B cell (primary cell): Measurements from ENCODE around the gene CDC40. TPM values are rescaled to one million over a fixed set of nuclear protein-coding genes. Genes with fewer than 3 reads are reported as not detected.
A peak's percentile ranks its signal among the peaks of the same experiment; 100 is the strongest.
"Not testable (repeated sequence)": the region's sequence is repeated elsewhere in the genome, so short reads cannot be mapped to it uniquely, and the experiment has no call there.

Experiments used
- ATAC-seq: fragments of 200-7000 bp; cut with Tn5 transposase; one replicate; pipeline ENCODE4 v1.10.0; 2021; ENCODE audit warnings: low read depth, mild to moderate bottlenecking, moderate number of reproducible peaks, moderate library complexity
- CTCF ChIA-PET: fragments of 350-600 bp; sonication (Branson Sonifier 250); formaldehyde crosslinking; loops from one replicate; lab custom pipeline; 2021; ENCODE audit warnings: antibody characterized with exemption, inconsistent platforms; lab: Charles Lee
- POLR2A ChIA-PET: fragments of 350-600 bp; sonication (Branson Sonifier 250); formaldehyde crosslinking; loops from one replicate; lab custom pipeline; 2021; ENCODE audit warnings: antibody characterized with exemption; lab: Charles Lee
- DNase-seq: peaks from one replicate; pipeline ENCODE4 v3.0.0; 2013
- H2AFZ ChIP-seq: 2 replicates; pipeline ENCODE4 v1.6.1; 2012; ENCODE audit warnings: mild to moderate bottlenecking, low read depth, low read length; ENCODE audit not compliant: insufficient read depth, poor library complexity, severe bottlenecking
- H3K27ac ChIP-seq, 2 donors: 1 replicate in 1 of 2; 2 replicates in 1 of 2; pipeline ENCODE4 v1.5.1; 2012 to 2013; ENCODE audit warnings: low read length in 2 of 2, mild to moderate bottlenecking in 2 of 2, moderate library complexity in 1 of 2
- H3K27me3 ChIP-seq, 4 experiments: fragments of 200-600 bp in 1 of 4; sonication (generic) in 1 of 4; replicated peaks in 1 of 4; 1 replicate in 2 of 4; 2 replicates in 2 of 4; pipeline versions ENCODE4 v1.6.1 to v1.7.0; 2013 to 2016; ENCODE audit warnings: low read length in 3 of 4, mild to moderate bottlenecking in 2 of 4, mixed read lengths in 1 of 4, moderate library complexity in 1 of 4; ENCODE audit not compliant: insufficient read depth in 4 of 4, control insufficient read depth in 3 of 4; ENCODE audit errors: control extremely low read depth in 1 of 4
- H3K36me3 ChIP-seq, 2 experiments: replicated peaks in 1 of 2; 1 replicate in 1 of 2; 2 replicates in 1 of 2; pipeline versions ENCODE4 v1.6.1 to v1.7.1; 2013; ENCODE audit warnings: low read length in 1 of 2; ENCODE audit not compliant: insufficient read depth in 2 of 2, control insufficient read depth in 1 of 2; ENCODE audit errors: control extremely low read depth in 1 of 2, extremely low read depth in 1 of 2
- H3K4me1 ChIP-seq, 2 donors: fragments of 200-600 bp in 1 of 2; sonication (generic) in 1 of 2; 1 replicate in 1 of 2; 2 replicates in 1 of 2; pipeline versions ENCODE4 v1.5.1 to v1.6.1; 2013 to 2017; ENCODE audit warnings: low read length in 2 of 2; ENCODE audit not compliant: control insufficient read depth in 2 of 2, insufficient read depth in 2 of 2
- H3K4me2 ChIP-seq: replicated peaks from 2 replicates; pipeline ENCODE3; 2012; ENCODE audit warnings: mild to moderate bottlenecking, low read depth, low read length; ENCODE audit not compliant: poor library complexity, severe bottlenecking
- H3K4me3 ChIP-seq, 5 experiments: fragments of 200-600 bp in 1 of 5; sonication (generic) in 1 of 5; 1 replicate in 3 of 5; 2 replicates in 2 of 5; pipeline versions ENCODE4 v1.5.1 to v1.7.0; 2011 to 2016; ENCODE audit warnings: low read length in 4 of 5, mild to moderate bottlenecking in 4 of 5, low read depth in 2 of 5, control low read depth in 1 of 5, moderate library complexity in 1 of 5; ENCODE audit not compliant: insufficient read depth in 1 of 5; ENCODE audit errors: control extremely low read depth in 1 of 5, extremely low read depth in 1 of 5
- H3K79me2 ChIP-seq: fragments of 200-600 bp; sonication (generic); one replicate; pipeline ENCODE4 v1.6.0; 2016; ENCODE audit warnings: low read length; ENCODE audit not compliant: control insufficient read depth, insufficient read depth
- H3K9ac ChIP-seq: fragments of 200-600 bp; sonication (generic); 2 replicates; pipeline ENCODE4 v1.6.1; 2017; ENCODE audit warnings: mild to moderate bottlenecking, low read length, moderate library complexity
- H3K9me3 ChIP-seq, 3 donors: one replicate each; pipeline versions ENCODE4 v1.6.1 to v1.7.1; 2013; ENCODE audit warnings: low read length in 2 of 3; ENCODE audit not compliant: control insufficient read depth in 2 of 3, insufficient read depth in 1 of 3; ENCODE audit errors: control extremely low read depth in 1 of 3
- H4K20me1 ChIP-seq: 2 replicates; pipeline ENCODE4 v1.6.0; 2012; ENCODE audit warnings: mild to moderate bottlenecking, low read length; ENCODE audit not compliant: insufficient read depth, control insufficient read depth, poor library complexity, severe bottlenecking
- H3K27ac Mint-ChIP-seq: one replicate; pipeline ENCODE4 v1.8.0; 2021; ENCODE audit warnings: mixed read lengths
- H3K27me3 Mint-ChIP-seq: one replicate; pipeline ENCODE4 v1.8.0; 2021; ENCODE audit warnings: mixed read lengths
- H3K4me1 Mint-ChIP-seq: one replicate; pipeline ENCODE4 v1.8.0; 2021; ENCODE audit warnings: mixed read lengths
- H3K4me3 Mint-ChIP-seq: one replicate; pipeline ENCODE4 v1.8.0; 2021; ENCODE audit warnings: mixed read lengths
- H3K9me3 Mint-ChIP-seq: one replicate; pipeline ENCODE4 v1.8.0; 2022; ENCODE audit warnings: mixed read lengths; ENCODE audit not compliant: insufficient read depth
- EZH2 ChIP-seq: IDR thresholded peaks from 2 replicates; pipeline ENCODE4 v1.6.1; 2012; ENCODE audit warnings: borderline replicate concordance, low read depth, mild to moderate bottlenecking, moderate library complexity, low read length; ENCODE audit not compliant: insufficient read depth, poor library complexity, severe bottlenecking
- WGBS: methylation state at CpG from one replicate; pipeline ENCODE4 v1.1.5; 2013; ENCODE audit warnings: missing lambda C conversion rate; ENCODE audit not compliant: insufficient coverage; 5-methylcytosine and 5-hydroxymethylcytosine counted together
- intact Hi-C: fragments of 100-400 bp; cut with micrococcal nuclease; formaldehyde crosslinking; loops from one replicate; pipeline ENCODE4 v1.10.0; 2022
- polyA plus RNA-seq: library from polyadenylated mRNA; depleted of rRNA; stranded (reverse); fragments of >200 nt; gene quantifications from 2 replicates; pipeline ENCODE4 v1.2.3, GENCODE V29; 2012
- total RNA-seq, 2 donors: library from RNA; stranded (reverse); fragments of 120-200 nt in 1 of 2; gene quantifications; 1 replicate in 1 of 2; 2 replicates in 1 of 2; pipeline versions ENCODE4 v1.2.3 to v1.2.4, GENCODE V29; 2013 to 2022
- TF ChIP-seq, protein P1 (sequence below): fragments of 200-600 bp; IDR thresholded peaks from one replicate; pipeline ENCODE4 v1.8.0; 2022; ENCODE audit warnings: antibody characterized with exemption, mild to moderate bottlenecking

Gene CDC40
- total and polyA plus RNA-seq, 2 donors (not counting 1 experiment from before 2014, with no cell fraction given) = 12.7 to 52.4 TPM

DNA sequence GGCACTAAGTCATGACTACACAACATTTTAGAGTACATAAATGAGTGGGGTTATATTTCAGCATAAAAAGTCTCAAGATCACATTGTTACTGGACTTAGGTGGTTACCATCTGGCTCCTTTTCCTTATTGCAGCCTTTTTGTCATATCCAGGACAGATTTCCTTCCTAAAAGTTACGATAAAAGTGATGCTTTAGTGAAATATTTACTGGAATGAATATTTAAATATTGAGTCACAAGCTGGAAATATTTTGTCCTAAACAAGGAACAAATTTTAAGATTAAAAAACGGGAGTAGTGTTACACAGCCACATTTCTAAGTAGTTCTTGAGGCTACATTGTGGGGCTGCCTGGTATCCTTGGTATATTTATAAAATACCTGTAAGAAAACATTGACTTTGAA, 52.2 kb downstream of the CDC40 start:
- no peaks in the 10 kb centered on the region for H3K27me3 ChIP-seq
- no peaks in the 10 kb centered on the region for H3K9me3 Mint-ChIP-seq
- H3K4me3 Mint-ChIP-seq = no peak overlapping the region
- ChIA-PET POLR2A (no interaction called here), CTCF (no interaction called here)
- peak overlapping the region in 1 of 2 donors; percentile 45 for H3K27ac ChIP-seq
- no peak overlapping the region for H2AFZ ChIP-seq
- H3K36me3 ChIP-seq = peaks cover 8 to 21% of the 10 kb centered on the region in 2 experiments
- no peaks in the 10 kb centered on the region for H4K20me1 ChIP-seq
- peaks cover 6 to 7% of the 10 kb centered on the region in 2 donors for H3K4me1 ChIP-seq
- H3K4me1 Mint-ChIP-seq = peaks cover 12% of the 10 kb centered on the region
- DNase-seq = no peak
- intact Hi-C loops = no loop called here
- H3K79me2 ChIP-seq = no peaks in the 10 kb centered on the region
- no peak overlapping the region for H3K4me2 ChIP-seq
- H3K4me3 ChIP-seq = no peak overlapping the region
- no peak for ATAC-seq
- no peak overlapping the region for H3K27ac Mint-ChIP-seq
- no peaks in the 10 kb centered on the region for H3K9me3 ChIP-seq
- no peak for TF ChIP-seq EZH2
- no peaks in the 10 kb centered on the region for H3K27me3 Mint-ChIP-seq
- no CpG with 5 or more reads among the region's 2 CpGs for WGBS
- H3K9ac ChIP-seq = no peak overlapping the region

DNA sequence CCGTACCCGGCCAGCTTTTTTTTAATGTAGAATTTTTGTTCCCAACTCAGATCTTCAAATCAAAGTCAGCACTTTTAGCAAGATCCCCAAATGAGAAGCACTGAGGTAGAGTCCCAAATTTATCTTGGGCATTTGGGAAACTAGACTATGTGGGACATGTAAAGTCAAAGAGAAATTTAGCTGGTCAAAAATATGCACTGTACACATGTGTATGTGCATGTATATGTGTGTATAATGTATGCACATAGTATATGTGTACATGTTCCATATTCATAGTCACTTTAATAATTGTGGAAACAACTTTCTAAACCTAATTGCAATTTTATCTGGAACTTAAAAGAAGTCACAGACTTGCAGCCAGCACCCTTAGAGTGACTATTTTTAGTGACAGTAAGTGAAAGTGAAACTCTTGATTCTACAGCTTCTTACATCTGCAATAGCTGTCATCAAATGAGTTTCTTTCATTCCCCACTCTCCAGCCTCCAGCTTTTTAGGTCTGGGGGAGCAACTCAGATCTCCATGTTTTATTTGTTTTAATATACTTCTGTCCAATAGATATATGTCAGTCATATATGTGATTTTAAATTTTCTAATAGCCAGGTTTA, 53.6 kb downstream of the CDC40 start:
- Histone ChIP-seq H3K79me2 (no peaks in the 10 kb centered on the region), H3K4me1 (peaks cover 6 to 7% of the 10 kb centered on the region in 2 donors), H3K9me3 (no peaks in the 10 kb centered on the region), H4K20me1 (no peaks in the 10 kb centered on the region), H3K4me2 (peak overlapping the region; percentile 10), H3K4me3 (no peak overlapping the region), H2AFZ (no peak overlapping the region), H3K36me3 (peaks cover 4 to 17% of the 10 kb centered on the region in 2 experiments), H3K9ac (no peak overlapping the region), H3K27ac (peak overlapping the region; percentile 1 to 38), H3K27me3 (no peaks in the 10 kb centered on the region)
- H3K9me3 Mint-ChIP-seq = no peaks in the 10 kb centered on the region
- intact Hi-C loops = loop anchor here (1.0 kb wide), 1 partner anchor 54 kb away; the partner anchor contains the start of gene CDC40
- ATAC-seq (peak; percentile 41), DNase-seq (peak; percentile 46)
- 100% methylated on average over 2 of the region's 2 CpGs for WGBS
- CTCF ChIA-PET = interaction anchor here (0.9 kb wide), 1 partner anchor 28 kb away, joined by 3 read pairs; no protein-coding TSS in a partner anchor
- POLR2A ChIA-PET = no interaction called here
- no peak overlapping the region for H3K4me3 Mint-ChIP-seq
- peaks cover 12% of the 10 kb centered on the region for H3K4me1 Mint-ChIP-seq
- H3K27ac Mint-ChIP-seq = peak overlapping the region; percentile 63
- no peaks in the 10 kb centered on the region for H3K27me3 Mint-ChIP-seq
- TF ChIP-seq, protein P1, sequence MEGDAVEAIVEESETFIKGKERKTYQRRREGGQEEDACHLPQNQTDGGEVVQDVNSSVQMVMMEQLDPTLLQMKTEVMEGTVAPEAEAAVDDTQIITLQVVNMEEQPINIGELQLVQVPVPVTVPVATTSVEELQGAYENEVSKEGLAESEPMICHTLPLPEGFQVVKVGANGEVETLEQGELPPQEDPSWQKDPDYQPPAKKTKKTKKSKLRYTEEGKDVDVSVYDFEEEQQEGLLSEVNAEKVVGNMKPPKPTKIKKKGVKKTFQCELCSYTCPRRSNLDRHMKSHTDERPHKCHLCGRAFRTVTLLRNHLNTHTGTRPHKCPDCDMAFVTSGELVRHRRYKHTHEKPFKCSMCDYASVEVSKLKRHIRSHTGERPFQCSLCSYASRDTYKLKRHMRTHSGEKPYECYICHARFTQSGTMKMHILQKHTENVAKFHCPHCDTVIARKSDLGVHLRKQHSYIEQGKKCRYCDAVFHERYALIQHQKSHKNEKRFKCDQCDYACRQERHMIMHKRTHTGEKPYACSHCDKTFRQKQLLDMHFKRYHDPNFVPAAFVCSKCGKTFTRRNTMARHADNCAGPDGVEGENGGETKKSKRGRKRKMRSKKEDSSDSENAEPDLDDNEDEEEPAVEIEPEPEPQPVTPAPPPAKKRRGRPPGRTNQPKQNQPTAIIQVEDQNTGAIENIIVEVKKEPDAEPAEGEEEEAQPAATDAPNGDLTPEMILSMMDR = no peak
- TF ChIP-seq EZH2 = no peak

DNA sequence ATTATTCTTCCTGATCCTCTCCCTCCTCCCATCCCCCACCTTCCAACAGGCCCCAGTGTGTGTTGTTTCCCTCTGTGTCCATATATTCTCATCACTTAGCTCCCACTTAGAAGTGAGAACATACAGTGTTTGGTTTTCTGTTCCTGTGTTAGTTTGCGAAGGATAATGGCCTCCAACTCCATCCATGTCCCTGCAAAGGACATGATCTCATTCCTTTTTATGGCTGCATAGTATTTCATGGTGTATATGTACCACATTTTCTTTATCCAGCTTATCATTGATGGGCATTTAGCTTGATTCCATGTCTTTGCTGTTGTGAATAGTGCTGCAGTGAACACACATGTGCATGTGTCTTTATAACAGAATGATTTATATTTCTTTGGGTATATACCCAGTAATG, 55.8 kb downstream of the CDC40 start:
- H3K27ac ChIP-seq, H3K4me1 ChIP-seq, H3K79me2 ChIP-seq, POLR2A ChIA-PET, DNase-seq, H2AFZ ChIP-seq, H3K4me3 ChIP-seq, H3K4me3 Mint-ChIP-seq, H3K27me3 Mint-ChIP-seq, H3K9ac ChIP-seq, H3K27ac Mint-ChIP-seq, H3K9me3 Mint-ChIP-seq, H3K27me3 ChIP-seq, H3K9me3 ChIP-seq, CTCF ChIA-PET, H3K36me3 ChIP-seq, H3K4me2 ChIP-seq, intact Hi-C loops, H4K20me1 ChIP-seq, ATAC-seq: not testable (repeated sequence)
- peaks cover 12% of the 10 kb centered on the region for H3K4me1 Mint-ChIP-seq
- WGBS = no CpG with 5 or more reads among the region's 1 CpG
